Renal cortical epithelial cell (primary cell): ENCODE measurements around the gene TKT. TPM values are rescaled to one million over a fixed set of nuclear protein-coding genes. Genes with fewer than 3 reads are reported as not detected.
"Not testable (repeated sequence)": the region's sequence is repeated elsewhere in the genome, so short reads cannot be mapped to it uniquely, and the experiment has no call there.

ENCODE experiments used
- DNase-seq: peaks from one replicate; pipeline ENCODE4 v3.0.0-alpha.2; 2011; ENCODE audit warnings: low read depth
- total RNA-seq: library from RNA; depleted of rRNA; stranded (reverse); fragments of >200 nt; gene quantifications from 2 replicates; pipeline ENCODE4 v1.2.3, GENCODE V29; 2014

The TKT gene
- total RNA-seq = 442 and 590 TPM in 2 replicates

GRCh38 chr3:53255775-53256703, at the start of gene TKT:
TSS of gene TKT (minus strand) at chr3:53256022. CDS start at chr3:53255942, 80 bp downstream.
- peak; percentile 68 for DNase-seq

- DNase-seq = no peak
These were observed 48.1 kb upstream of the TKT start for GRCh38 chr3:53303957-53304356.

DNA sequence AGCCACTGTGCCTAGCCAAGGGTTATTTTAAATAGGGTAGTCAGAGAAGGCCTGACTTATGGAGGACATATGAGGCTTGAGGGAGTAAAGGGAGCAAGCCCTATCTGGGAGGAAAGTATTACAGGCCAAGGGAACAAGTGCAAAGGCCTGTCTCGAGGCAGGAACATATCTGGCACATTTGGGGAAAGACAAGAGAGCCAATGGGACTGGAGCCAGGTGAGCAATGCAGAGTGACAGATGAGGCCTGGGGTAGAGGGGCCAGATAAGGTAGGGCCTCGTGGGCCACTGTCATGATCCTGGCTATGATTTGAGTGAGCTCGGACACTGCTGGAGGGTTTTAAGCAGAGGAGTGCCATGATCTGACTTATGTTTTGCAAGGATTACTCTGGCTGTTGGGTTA, 47.7 kb upstream of the TKT start:
- DNase-seq = no peak

- DNase-seq = no peak
These were observed 45.0 kb upstream of the TKT start for GRCh38 chr3:53300826-53301225.

DNA sequence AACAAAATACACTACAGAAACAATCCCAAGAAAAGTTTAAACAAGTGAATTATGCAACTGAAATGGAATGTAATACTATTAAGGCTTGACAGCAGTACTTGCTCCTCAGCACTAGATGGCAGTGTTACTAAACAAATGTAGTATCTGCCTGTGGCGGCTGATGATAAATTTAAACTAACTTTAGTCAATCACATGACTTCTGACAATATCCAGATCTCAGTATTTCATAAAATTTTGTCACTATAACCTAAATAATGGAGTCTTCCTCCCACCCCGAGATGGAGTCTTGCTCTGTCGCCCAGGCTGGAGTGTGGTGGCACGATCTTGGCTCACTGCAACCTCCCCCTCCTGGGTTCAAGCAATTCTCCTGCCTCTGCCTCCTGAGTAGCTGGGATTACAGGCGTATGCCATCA, 43.8 kb upstream of the TKT start:
- DNase-seq = peak; percentile 69

DNA sequence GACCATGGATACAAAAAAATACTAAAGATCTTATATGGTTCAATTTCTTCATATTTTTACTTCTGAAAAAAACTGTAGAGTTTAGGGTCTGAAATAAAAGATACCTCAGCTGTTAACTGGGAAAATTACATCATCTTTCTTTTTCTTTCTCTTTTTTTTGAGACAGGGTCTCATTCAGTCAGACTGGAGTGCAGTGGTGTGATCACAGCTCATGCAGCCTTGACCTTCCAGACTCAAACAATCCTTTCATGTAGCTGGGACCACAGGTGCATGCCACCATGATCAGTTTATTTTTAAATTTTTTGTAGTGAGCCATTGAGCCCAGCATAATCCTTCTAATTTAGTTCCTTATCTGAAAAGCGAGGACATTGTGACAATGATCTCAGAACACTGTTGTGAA, 39.6 kb upstream of the TKT start:
- DNase-seq = no peak

DNA sequence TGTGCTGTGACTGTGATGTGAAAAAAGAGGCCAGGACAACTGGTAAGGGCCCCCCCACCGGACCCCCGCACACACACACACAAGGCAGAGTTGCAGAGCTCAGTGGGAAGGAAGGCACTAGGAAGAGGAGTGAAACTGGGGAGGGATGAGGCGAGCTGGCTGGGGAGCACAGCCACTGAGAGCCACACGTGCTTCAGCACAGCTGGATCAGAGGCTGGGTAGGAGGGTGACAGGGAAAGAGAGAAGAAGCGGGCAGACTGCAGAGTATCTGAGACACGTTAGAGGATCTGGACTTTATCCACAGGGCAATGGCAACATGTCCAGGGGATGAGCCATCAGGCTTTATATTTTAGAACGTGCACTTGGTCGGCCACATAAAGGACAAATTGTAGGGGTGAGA, 38.0 kb upstream of the TKT start:
- DNase-seq = no peak

DNA sequence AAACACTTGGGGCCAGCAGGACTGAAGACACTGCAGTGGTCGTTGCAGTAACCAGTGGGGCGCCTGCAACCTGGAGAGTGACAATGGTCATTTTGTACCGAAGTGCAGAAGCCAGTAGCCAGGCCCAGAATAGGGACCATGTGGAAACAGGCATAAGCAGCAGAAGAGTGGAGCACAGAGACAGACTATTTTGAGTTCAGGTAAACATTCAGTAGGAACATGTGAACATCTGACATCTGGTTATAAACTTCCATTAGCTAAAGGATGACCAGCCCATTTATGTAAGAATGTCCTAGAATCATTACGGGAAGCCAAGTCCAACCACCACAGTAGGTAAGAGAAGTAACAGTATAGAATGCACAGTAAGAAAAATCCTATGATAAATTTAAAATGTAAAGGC, 32.4 kb upstream of the TKT start:
- DNase-seq = no peak

DNA sequence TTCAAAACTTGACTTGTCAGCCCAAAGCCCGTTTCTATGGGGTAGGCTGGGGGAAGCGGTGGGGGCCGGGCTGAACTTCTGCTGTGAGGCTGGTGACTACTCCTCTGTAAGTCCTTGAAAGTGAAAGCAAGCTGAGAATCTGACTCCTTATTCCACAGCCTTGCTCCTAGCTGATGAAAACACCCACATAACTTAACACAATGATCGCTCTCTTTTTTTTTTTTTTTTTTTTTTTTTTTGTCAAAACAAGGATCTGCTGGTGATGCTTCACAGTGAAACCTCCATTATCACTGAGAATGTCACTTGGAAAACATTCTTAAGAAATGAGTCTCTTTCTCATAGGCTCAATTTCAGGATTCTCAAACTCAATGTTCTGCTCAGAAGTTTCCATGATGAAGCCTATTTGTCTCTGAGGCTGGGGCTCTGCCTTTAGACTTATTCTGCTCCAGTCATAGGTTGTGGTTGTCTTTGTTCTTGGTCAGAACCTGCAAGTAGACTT, 31.4 kb upstream of the TKT start:
- DNase-seq = no peak

DNA sequence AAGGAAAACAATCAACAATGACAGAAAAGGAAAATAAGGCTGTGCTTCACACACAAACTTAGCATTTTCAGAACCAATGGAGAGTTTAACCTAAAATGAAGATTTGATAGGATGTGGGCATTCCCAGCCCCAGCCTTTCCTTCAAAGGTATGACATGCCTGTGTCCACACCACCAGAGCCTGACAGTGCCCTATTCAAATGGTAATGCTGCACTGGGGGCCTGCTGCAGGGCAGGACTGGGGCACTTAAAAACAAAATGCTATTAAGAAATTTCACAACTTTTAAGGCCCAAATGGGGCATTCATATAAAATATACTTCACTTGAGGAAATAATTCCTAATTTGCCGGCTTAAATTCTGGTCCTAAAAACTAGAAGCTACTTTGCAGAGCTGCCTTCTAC, 30.9 kb upstream of the TKT start:
- DNase-seq = no peak

- DNase-seq = no peak
These were observed 26.8 kb upstream of the TKT start for GRCh38 chr3:53282581-53282980.

- DNase-seq = no peak
These were observed 22.8 kb upstream of the TKT start for GRCh38 chr3:53278667-53279066.

DNA sequence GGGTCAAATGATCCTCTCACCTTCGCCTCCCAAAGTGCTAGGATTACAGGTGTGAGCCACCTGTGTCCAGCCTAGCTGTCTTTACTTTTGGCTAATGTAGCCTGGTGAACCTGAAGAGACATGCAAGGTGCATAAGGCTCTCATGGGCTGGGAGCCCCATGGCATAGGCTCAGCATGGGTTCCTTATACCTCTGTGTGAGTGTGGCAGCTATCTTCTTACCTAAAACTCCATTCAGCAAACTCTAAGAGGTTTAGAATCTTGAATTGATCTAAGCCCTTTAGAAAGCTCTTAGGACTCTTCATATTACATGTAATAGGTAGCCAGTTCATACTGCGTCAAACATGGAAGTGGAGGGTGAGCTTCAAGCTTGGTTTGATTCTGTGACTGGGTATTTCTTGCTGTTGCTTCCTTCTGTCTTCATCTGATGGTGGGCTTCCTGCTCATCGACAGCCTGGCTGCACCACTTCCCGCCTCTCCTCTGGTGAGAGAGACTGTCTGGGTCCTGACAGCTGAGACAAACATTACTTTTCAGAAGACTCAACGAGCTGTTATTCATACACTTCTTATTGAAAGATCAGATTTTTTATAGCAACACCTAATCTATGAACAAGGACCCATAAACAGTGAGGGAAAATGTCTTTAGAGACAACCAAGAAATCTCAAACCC, 19.2 kb upstream of the TKT start:
- DNase-seq = no peak

- DNase-seq = no peak
These were observed 17.4 kb upstream of the TKT start for GRCh38 chr3:53273146-53273670.

GRCh38 chr3:53269888-53270880, 14.4 kb upstream of the TKT start:
- DNase-seq = peak; percentile 99

- not testable (repeated sequence) for DNase-seq
These were observed 13.4 kb upstream of the TKT start for GRCh38 chr3:53269193-53269592.

- DNase-seq = no peak
These were observed 11.9 kb upstream of the TKT start for GRCh38 chr3:53267766-53268165.

- no peak for DNase-seq
These were observed 8.9 kb upstream of the TKT start for GRCh38 chr3:53264718-53265117.

DNA sequence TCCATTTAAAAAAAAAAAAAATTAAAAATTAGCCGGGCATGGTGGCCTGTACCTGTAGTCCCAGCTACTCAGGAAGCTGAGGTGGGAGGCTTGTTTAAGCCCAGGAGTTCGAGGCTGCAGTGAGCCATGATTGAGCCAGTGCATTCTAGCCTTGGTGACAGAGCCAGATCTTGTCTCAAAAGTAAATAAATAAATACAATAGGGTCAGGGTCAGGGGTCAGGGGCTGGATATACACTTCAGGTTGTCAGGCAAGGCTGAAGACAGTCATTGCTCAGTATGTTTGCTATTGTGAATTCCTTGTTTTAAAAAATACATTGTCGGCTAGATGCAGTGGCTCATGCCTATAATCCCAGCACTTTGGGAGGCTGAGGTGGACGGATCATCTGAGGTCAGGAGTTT, 8.1 kb upstream of the TKT start:
- no peak for DNase-seq

DNA sequence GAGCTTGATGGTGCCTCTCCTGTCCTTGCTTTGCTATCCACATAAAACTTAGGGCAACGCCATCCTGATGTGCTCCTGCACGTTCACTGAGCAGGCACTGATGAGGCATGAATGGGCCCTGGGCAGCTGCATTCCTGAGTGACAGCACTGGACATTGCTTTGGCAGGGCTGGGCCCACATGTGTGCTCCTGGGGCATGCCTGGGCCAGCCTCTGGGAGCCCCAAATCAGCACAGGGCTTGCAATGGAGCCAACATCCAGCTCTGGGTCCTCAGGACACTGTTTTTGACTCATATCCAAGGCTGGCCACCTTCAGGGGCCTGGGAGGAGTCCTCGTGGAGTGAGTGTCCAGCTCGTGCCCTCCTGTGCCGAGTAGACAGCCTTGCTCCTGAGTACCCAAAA, 5.9 kb upstream of the TKT start:
- DNase-seq = no peak

DNA sequence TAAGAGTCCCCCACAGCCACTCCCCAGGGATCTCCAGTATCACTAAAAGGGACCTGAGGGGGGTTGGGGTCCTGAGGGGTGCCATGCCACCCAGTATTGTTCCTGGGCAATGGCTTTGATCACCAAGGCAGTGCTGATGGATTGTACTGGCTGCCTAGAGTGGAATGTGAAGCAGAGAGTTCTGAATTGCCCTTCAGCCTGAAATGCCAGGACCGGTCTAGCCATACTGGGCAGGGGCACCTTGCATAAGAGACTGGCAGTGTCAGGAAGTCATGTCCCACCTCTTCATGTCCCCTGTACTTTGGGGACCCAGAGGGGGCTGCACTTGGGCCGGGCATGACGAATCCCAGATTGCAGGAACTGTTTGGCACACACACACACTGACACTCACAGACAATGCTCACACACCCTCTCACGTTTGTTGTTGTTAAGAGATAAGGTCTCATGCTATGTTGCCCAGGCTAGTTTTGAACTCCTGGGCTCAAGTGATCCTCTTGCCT, 4.5 kb upstream of the TKT start:
- DNase-seq = no peak
